Jurkat, Clone E6-1 (cell line): ENCODE measurements around the gene TRIM44.
"Not testable (repeated sequence)": the region's sequence is repeated elsewhere in the genome, so short reads cannot be mapped to it uniquely, and the experiment has no call there.

Experiments
- DNase-seq: peaks from one replicate; pipeline ENCODE4 v3.0.0-alpha.2; 2011; ENCODE audit warnings: low read depth, low spot score
- H3K4me3 ChIP-seq: 2 replicates; pipeline ENCODE4 v1.5.1; 2011; ENCODE audit warnings: mild to moderate bottlenecking, low read length, control low read depth, moderate library complexity

Gene TRIM44

DNA sequence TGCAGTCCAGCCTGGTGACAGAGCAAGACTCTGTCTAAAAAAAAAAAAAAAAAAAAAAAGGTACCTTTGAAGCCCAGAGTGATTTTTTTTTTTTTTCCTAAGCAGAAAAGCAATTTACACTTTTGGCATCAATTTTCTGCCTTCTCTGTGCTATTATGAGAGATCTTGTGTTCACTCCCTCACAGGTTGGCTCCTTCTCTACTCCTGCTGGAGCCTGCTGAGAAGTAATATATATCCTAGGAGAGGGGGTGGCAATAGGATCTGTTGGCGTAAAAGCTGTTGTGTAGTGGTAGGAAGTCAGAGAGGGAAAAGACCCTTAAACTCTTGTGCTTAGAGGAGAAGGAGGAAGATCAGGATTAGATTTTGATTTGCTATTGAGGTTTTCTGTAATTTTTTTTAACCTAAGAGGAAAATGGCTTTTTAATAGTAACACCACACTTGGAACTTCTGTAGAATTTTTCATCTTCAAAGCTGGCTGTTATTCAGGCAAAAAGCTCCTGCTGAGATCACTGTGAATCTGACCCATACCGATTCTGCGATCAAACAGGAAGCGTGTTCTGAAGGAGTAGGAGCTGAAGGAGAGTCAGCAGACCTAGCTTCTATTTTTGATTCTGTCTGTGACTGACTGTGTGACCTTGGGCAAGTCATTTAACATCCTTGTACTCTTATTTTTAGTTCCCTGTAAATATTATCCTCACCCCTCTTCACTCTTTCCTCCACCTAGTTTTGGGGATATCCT, 77.7 kb downstream of the TRIM44 start:
- no peak overlapping the region for H3K4me3 ChIP-seq
- no peak for DNase-seq

DNA sequence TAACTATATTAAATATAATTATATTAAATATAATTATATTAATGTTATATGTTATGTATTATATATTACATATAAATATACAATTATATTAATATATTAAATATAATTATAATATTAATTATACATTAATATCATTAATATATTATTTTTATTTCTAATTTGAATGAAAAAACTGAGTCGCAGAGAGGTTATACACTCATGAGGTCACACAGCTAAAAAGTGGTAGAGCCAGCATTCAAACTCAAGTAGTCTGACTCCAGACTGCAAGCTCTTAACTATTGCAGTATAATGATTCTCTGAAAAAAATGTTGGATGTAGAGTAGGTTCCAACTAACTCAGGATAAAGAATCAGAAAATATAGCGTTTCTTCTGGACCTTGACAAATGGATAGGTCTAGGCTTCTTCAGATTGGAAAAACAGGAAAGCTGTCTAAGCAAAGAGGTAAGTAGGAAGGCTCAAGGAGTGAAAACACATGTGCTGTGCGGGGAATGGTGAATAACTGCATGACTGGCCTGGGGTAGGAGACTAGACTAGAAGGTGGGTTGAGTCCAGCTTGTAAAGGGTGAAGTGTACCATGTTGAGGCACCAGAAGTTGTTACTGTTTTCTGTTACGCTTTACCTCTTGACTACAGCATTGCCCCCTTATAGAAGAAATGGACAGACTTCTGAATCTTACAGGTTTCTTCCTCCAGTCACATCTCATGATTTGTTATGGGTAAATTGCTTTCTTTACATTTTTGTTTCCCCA, 80.3 kb downstream of the TRIM44 start:
- no peak overlapping the region for H3K4me3 ChIP-seq
- DNase-seq, result no peak

DNA sequence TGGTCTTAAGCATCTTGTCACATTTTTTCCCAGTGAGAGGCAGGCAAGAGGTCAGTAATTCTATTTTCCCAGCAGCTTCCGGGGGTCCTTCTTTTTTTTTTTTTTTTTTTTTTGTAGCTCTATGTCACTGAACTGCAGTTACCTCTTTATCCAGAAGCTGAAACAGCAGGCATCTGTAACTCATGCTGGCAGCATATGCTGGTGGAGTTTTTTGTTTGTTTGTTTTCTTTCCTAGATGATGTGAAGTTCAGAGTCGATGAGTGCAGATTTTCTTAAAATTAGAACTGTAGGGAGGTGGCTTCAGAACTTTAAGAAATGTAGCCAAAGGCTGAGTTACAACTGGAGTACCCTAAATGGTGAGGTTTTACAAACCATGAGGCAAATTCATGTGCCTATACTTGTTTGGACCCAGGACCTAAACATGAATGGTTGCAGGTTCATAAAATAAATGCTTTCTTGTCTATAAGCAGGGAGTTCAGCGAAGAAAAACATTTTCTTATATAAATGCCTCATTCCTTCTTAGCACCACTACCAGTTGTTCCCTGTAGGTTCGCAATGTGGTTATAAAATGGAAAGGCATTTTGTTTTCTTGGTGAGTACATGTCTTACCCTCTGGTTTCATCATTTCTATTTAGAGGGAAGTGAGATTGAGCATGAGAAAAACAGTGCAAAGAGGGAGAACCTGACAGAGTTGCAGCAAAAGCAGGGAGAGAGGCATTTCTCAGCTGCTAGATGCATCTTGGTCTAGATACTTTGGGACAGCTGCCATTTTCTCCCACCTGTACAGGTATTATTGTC, 84.0 kb downstream of the TRIM44 start:
- H3K4me3 ChIP-seq, result no peak overlapping the region
- no peak for DNase-seq

DNA sequence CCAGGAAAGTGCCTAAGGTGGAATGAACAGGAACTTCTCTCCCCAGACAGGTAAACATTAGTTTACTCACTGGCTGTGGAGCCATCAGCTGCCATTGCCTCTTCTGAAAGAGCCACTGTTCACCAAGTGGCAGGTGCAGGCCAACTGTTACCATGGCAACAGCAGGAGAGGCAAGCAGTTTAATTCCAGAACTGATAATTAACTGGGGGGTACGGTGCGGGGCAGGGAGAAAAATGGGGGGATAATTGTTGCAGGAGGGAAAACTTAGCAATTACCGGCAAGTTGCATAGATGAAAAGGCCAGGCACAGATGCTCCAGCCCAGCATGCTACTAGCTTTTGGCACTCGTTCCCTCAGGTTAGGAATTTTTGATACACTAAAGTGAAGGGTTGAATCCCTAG, 85.1 kb downstream of the TRIM44 start:
- no peak overlapping the region for H3K4me3 ChIP-seq
- DNase-seq, result no peak

DNA sequence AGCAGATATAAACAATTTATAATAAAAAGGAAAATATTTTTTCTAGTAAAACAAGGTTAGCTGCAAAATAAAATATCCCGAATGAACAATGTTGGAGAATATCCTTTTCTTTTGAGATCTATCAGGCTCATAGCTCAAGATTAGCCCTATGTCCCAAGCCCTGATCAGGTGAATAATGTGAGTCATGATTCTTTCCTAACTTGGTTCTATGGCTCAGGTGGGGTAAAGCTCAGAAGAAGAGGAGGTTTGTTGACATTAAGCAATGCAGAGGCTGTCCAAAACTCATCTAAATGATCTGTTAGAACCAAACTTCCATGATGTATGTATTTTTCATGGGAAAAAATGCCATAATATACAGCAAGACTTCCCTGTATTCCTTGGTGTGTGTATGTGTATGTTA, 86.1 kb downstream of the TRIM44 start:
- H3K4me3 ChIP-seq, result no peak overlapping the region
- DNase-seq, result no peak

DNA sequence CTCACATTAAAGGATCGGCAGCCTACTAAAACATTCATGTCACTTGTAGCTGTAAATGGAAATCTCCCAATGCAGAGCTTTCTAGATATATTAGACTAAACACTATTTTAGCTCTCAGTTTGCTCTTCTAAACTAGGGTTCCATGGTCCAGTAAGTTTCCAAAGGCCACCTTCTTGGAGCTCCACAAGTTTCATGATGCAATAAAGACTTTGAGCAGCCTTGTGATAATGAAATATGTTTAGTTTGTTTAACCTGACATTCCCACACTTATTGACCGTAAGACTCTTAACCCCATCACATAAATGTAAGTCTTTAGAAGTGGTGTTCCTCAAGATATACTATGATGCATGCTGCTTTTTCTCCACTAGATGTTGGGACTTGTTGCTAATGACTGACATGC, 87.7 kb downstream of the TRIM44 start:
- no peak for DNase-seq
- H3K4me3 ChIP-seq, result no peak overlapping the region

DNA sequence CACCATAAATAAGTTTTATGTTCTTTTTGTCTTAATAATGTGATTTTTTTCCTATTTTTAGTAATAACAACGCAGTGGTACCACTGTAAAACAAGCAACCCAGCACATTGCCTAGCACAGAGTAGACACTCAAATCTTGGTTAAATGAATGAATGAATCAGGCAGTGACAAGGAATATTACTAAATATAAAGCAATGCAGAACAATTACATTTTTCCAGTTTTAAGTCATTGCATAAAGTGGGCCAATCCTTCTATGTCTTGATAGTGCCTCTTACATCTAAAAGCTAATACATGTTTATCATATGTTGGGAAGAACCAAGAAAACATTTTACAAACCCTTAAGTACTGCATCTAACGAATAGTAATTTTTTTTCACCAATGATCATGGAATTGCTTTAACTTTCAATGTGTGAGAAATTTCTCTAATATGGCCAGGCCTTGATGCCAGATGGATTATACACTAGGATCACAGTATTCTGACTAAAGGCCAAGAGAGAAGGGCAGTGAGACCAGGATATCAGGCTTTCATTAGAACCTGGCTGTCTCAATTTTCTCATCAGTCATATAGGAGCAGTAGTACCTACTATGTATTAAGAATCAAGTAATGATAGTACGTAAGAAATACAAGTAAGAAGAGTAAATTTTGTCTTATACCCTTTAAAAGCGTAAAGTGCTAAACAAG, 88.5 kb downstream of the TRIM44 start:
- DNase-seq, result no peak
- H3K4me3 ChIP-seq, result no peak overlapping the region

DNA sequence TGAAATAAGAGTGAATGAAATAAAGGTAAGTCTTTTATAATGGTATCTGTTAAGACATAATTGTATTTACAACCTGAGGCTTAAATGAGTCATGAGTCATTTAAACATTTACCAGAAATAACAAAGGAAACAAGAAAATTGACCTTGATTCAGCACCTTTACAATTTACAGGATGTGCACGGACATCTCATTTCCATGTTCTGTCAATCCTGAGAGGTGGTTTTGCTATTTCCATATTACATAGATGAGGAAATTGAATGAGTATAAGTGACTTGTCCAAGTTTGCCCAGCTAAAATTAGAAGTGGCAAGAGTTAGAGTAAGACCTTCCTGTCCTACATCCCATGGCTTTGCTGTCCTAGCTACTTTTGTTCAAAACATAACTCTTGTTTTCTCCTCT, 89.1 kb downstream of the TRIM44 start:
- DNase-seq, result no peak
- no peak overlapping the region for H3K4me3 ChIP-seq

DNA sequence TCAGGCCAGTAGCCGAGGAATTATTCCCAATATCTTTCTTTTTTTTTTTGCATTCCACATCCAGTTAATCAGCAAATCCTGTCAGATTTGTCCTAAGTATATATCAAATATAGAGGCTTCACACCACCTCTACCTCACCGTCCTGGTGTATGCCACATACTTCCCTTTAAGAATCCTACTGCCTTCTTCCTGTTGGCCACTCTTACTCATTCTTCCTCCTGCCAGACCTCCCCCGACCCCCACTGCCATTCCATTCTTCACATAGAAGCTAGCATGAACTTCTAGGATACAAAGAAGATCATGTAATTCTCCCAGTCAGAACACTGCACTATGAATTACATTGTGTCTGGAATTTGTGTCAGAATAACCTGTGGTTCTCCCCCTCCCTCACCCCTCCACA, 89.5 kb downstream of the TRIM44 start:
- no peak overlapping the region for H3K4me3 ChIP-seq
- no peak for DNase-seq

DNA sequence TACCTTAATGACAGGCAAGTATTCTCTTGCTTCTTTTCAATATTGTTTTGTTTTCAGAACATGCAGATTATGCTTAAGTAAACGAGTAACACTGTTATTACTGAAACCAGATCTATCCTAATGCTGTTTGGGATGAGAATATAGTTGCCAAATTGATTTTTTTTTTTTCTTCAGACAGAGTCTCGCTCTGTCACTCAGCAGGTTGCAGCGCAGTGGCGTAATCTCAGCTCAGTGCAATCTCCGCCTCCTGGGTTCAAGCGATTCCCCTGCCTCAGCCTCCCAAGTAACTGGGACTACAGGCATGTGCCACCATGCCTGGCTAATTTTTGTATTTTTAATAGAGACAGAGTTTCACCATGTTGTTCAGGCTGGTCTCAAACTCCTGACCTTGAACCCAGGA, 91.0 kb downstream of the TRIM44 start:
- DNase-seq, H3K4me3 ChIP-seq: not testable (repeated sequence)

DNA sequence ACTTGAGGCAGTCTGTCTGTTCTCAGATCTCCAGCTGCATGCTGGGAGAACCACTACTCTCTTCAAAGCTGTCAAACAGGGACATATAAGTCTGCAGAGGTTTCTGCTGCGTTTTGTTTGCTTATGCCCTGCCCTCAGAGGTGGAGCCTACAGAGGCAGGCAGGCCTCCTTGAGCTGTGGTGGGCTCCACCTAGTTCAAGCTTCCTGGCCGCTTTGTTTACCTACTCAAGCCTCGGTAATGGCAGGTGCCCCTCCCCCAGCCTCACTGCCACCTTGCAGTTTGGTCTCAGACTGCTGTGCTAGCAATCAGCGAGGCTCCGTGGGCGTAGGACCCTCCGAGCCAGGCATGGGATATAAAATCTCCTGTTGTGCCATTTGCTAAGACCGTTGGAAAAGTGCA, 97.4 kb downstream of the TRIM44 start:
- not testable (repeated sequence) for DNase-seq, H3K4me3 ChIP-seq

DNA sequence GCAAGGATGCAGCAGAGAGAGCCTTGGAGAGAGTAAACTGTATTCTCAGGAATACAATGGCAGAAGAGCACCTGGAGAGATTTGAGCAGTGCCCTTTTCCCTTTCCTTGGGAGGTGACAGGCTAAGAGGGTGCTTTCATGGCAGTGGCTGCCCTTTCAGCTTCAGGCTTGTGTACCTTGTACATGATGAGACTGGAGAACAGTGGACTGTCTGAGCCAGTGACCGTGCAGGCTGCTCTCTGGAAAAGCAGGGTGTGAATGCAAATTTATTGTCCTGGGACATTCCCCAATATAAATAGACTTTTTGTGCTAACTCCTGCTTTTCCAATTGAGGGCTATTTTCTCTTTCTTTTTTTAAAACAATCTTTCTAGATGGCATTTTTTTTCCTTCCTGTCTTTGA, 99.3 kb downstream of the TRIM44 start:
- H3K4me3 ChIP-seq, result no peak overlapping the region
- no peak for DNase-seq

DNA sequence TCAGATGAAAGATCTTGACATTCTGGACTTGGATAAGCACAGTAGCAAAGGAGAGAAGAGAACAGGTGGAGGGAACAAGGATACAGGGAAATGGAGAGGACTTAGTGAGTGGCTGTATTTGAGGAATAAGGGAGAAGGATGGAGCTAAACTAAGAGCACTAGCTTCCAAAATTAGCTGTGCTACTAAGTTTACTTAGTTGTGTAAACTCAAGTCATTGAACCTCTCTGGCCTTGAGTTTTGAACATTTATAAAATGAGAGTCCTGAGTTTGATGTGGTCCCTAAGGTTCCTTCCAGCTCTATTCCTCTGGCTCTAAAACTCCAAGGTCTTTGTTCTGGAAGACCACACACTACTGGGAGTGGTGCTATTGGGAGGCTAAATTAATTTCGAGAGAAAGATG, 100.7 kb downstream of the TRIM44 start:
- DNase-seq, result no peak
- no peak overlapping the region for H3K4me3 ChIP-seq

DNA sequence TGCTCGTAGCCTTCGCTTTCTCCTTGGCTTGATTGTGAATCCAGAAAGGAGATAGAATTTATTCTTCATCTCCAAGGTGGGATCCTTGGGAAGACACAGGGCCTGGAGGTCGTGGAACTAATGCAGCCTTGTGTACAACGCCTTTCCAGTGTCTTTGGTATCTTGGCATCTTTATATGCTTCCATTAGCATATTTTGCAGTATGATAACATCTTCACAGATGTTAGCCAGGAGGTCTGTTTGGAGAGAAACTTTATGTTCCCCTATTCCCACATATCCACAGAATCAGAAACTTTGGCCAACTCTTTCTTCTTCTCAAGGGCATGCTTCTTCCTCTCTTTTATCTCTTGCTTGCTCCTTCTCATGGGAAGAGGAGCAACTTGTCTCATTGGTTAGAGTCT, 101.2 kb downstream of the TRIM44 start:
- no peak for DNase-seq

DNA sequence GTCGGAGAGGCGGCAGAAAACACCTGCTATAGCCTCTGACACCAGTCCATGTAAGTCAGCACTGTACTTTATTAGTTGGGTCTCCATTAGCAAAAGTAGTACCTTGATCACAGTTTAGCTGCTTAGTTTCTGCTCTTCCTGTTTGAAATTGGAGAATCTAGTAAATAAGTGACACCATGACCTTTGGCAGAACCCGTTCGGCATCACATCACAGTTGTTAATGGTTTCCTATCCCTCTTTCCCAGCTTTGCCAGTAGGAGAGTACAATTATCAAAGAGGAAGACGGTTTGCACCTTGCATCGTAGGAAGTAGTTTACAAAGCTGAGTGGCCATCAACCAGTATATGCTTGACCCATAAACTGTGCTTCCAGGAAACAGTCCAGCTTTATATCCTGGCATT, 101.8 kb downstream of the TRIM44 start:
- H3K4me3 ChIP-seq, result no peak overlapping the region
- no peak for DNase-seq

More for the DNA sequence above, 101.2 kb downstream of the TRIM44 start:
- H3K4me3 ChIP-seq, result no peak overlapping the region

DNA sequence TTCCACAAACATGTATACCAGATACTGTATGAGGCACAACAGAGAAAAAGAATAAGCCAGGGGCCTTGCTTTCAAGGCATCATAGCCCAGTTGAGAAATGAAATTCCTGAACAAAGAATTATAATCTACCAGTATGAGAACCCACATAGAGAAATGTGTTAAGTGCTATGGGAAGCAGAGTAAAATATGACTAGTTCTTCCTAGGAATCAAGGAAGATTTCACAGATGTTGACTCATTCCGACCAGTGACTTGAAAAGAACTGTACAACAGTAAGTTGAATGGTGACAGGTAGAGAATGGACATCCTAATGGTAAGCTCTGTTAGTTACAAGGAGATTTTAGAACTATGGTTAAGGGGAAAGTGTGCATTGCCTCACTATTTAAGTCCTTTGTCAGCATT, 102.6 kb downstream of the TRIM44 start:
- no peak for DNase-seq
- H3K4me3 ChIP-seq, result no peak overlapping the region

DNA sequence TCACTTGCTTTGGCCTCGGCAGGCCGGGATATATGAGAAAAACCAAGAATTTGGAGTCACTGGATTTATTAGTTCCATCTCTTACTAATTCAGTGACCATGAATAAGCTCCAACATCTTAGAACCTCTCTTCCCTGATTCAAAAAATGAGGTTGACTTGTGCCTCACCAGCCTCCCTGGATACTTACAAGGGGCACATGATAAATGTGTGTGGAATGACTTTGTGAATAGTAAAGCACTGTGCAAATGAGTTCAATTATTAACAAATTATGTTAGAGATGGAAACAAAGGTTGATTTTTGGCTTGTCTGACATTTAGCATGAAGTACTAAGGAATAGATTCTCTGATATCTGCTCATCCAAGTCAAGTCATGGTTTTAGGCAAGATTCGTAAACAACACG, 104.1 kb downstream of the TRIM44 start:
- DNase-seq, result no peak
- no peak overlapping the region for H3K4me3 ChIP-seq

DNA sequence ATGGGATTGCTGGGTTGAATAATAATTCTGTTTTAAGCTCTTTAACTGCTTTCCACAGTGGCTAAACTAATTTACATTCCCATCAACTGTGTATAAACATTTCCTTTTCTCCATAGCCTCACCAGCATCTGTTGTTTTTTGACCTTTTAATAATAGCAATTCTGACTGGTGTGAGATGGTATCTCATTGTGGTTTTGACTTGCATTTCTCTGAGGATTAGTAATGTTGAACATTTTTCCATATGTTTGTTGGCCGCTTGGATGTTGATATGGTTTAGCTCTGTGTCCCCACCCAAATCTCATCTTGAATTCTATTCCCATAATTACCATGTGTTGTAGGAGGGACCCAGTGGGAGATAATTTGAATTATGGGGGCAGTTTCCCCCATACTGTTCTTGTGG, 107.8 kb downstream of the TRIM44 start:
- H3K4me3 ChIP-seq, DNase-seq: not testable (repeated sequence)

DNA sequence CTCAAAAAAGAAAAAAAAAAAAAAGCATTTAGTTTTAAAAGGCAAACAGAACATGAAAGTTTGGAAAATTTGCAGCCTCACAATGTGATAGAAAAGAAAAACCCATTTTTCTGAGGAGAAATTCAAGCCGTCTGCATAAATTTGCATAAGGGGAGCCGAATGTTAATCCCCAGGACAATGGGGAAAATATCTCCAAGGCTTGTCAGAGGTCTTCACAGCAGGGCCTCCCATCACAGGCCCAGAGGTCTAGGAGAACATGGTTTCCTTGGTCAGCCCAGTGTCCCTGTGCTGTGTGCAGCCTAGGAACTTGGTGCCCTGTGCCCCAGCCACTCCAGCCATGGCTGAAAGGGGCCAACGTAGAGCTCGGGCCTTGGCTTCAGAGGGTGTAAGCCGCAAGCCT, 109.1 kb downstream of the TRIM44 start:
- no peak overlapping the region for H3K4me3 ChIP-seq
- no peak for DNase-seq

DNA sequence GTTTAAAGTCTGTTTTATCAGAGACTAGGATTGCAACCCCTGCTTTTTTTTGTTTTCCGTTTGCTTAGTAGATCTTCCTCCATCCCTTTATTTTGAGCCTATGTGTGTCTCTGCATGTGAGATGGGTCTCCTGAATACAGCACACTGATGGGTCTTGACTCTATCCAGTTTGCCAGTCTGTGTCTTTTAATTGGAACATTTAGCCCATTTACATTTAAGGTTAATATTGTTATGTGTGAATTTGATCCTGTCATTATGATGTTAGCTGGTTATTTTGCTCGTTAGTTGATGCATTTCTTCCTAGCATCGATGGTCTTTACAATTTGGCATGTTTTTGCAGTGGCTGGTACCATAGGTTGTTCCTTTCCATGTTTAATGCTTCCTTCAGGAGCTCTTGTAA, 114.7 kb downstream of the TRIM44 start:
- DNase-seq, H3K4me3 ChIP-seq: not testable (repeated sequence)
